GM23248 (cell line): ENCODE data around the gene SPATS1.

Source experiments
- EZH2 ChIP-seq: fragments of 200-600 bp; sonication (generic); IDR thresholded peaks from 2 replicates; pipeline ENCODE4 v1.6.1; 2018; ENCODE audit warnings: antibody characterized with exemption, mild to moderate bottlenecking; ENCODE audit not compliant: insufficient read depth, poor library complexity, severe bottlenecking
- EZH2phosphoT487 ChIP-seq: fragments of 200-600 bp; sonication (generic); IDR thresholded peaks from 2 replicates; pipeline ENCODE4 v1.6.1; 2018; ENCODE audit warnings: antibody characterized with exemption, moderate library complexity, mild to moderate bottlenecking, low read depth; ENCODE audit not compliant: insufficient read depth

GRCh38 chr6:44301782-44302564 is 40.5 kb upstream of the SPATS1 start:
- TF ChIP-seq EZH2phosphoT487 (no peak), EZH2 (no peak)
